LNCaP clone FGC (cell line): ENCODE results near the gene INPP5K.
A peak's percentile ranks its signal among the peaks of the same experiment; 100 is the strongest.
"Not testable (repeated sequence)": the region's sequence is repeated elsewhere in the genome, so short reads cannot be mapped to it uniquely, and the experiment has no call there.

Experiments
- DNase-seq: peaks from one replicate; pipeline ENCODE4 v3.0.0-alpha.2; 2011; ENCODE audit warnings: low read depth
- H3K4me3 ChIP-seq: 2 replicates; pipeline ENCODE4 v1.5.1; 2011; ENCODE audit warnings: mild to moderate bottlenecking, low read depth, low read length, control low read depth
- CTCF ChIP-seq: IDR thresholded peaks from 2 replicates; pipeline ENCODE4 v1.5.1; 2012; ENCODE audit warnings: mild to moderate bottlenecking; ENCODE audit not compliant: control insufficient read depth, insufficient read depth; ENCODE audit errors: extremely low read depth

INPP5K gene

GRCh38 chr17:1512351-1512750 lies 4.1 kb downstream of the INPP5K start:
- DNase-seq, result no peak
- no peak overlapping the region for H3K4me3 ChIP-seq
- TF ChIP-seq CTCF, result no peak

GRCh38 chr17:1511756-1512321 lies 4.6 kb downstream of the INPP5K start:
- peak; percentile 4 for DNase-seq
- TF ChIP-seq CTCF, result no peak

GRCh38 chr17:1511290-1511689 lies 5.1 kb downstream of the INPP5K start:
- no peak for DNase-seq
- TF ChIP-seq CTCF, result no peak
- no peak overlapping the region for H3K4me3 ChIP-seq

More at GRCh38 chr17:1511756-1512321, 4.6 kb downstream of the INPP5K start:
- H3K4me3 ChIP-seq, result no peak overlapping the region

GRCh38 chr17:1509290-1509881 lies 7.0 kb downstream of the INPP5K start:
- no peak for DNase-seq
- no peak overlapping the region for H3K4me3 ChIP-seq
- TF ChIP-seq CTCF, result no peak

GRCh38 chr17:1508709-1509108 lies 7.7 kb downstream of the INPP5K start:
- H3K4me3 ChIP-seq, DNase-seq: not testable (repeated sequence)

GRCh38 chr17:1506649-1507267 lies 9.7 kb downstream of the INPP5K start:
- DNase-seq, result no peak

More at GRCh38 chr17:1506649-1507267, 9.7 kb downstream of the INPP5K start:
- no peak overlapping the region for H3K4me3 ChIP-seq
- no peak for TF ChIP-seq CTCF
